GM12878 (cell line): Measurements from ENCODE around the gene SMPDL3A. TPM values are rescaled to one million over a fixed set of nuclear protein-coding genes. Genes with fewer than 3 reads are reported as not detected.

Experiments used
- ATAC-seq: fragments of 200-7000 bp; cut with Tn5 transposase; 3 replicates; pipeline ENCODE4 v1.9.1; 2020; ENCODE audit warnings: mild to moderate bottlenecking, moderate library complexity
- BruUV-seq: library from RNA; stranded (reverse); fragments of 400-500 nt; replicated peaks from 2 replicates; lab custom pipeline; 2021; lab: Mats Ljungman, UMichigan
- CTCF ChIA-PET: fragments of 300-600 bp; sonication (Branson Sonifier 250); formaldehyde crosslinking; extraction: SDS; loops from one replicate; lab custom pipeline; 2021; ENCODE audit warnings: inconsistent platforms; lab: Yijun Ruan, JAX
- POLR2A ChIA-PET: fragments of 350-600 bp; formaldehyde crosslinking; extraction: SDS; loops from one replicate; lab custom pipeline; 2021; ENCODE audit warnings: inconsistent platforms; lab: Charles Lee
- RAD21 ChIA-PET: fragments of 300-600 bp; sonication (Branson Sonifier 250); formaldehyde crosslinking; loops from one replicate; lab custom pipeline; 2023; ENCODE audit warnings: antibody characterized with exemption; ENCODE audit not compliant: unreplicated experiment; lab: Charles Lee
- SMC1A ChIA-PET: fragments of 300-600 bp; sonication (Branson Sonifier 250); formaldehyde crosslinking; loops from one replicate; lab custom pipeline; 2023; ENCODE audit not compliant: unreplicated experiment, uncharacterized antibody; lab: Charles Lee
- DNase-seq: peaks from one replicate; pipeline ENCODE4 v3.0.0-alpha.2; 2011; ENCODE audit warnings: low read depth, low spot score
- FAIRE-seq: peaks from 3 replicates; lab custom pipeline; 2011; peaks lifted over from hg19 to GRCh38; lab: Jason Lieb, UNC
- H2AFZ ChIP-seq: 2 replicates; pipeline ENCODE4 v1.6.0; 2011; ENCODE audit warnings: low read depth, low read length, control low read depth; ENCODE audit not compliant: control insufficient read depth
- H3K27ac ChIP-seq: 2 replicates; pipeline ENCODE4 v1.5.1; 2011; ENCODE audit warnings: control low read depth; ENCODE audit not compliant: control insufficient read depth, insufficient read depth
- H3K27me3 ChIP-seq, 2 experiments: replicated peaks in 1 of 2; 2 replicates each; pipeline versions ENCODE4 v1.6.0 to v1.6.1; 2011; ENCODE audit warnings: low read length in 1 of 2; ENCODE audit not compliant: control insufficient read depth in 2 of 2, insufficient read depth in 2 of 2
- H3K36me3 ChIP-seq, 2 experiments: 2 replicates each; pipeline ENCODE4 v1.5.1; 2011; ENCODE audit warnings: low read length in 1 of 2; ENCODE audit not compliant: control insufficient read depth in 2 of 2, insufficient read depth in 2 of 2
- H3K4me1 ChIP-seq: 2 replicates; pipeline ENCODE4 v1.6.1; 2011; ENCODE audit warnings: mild to moderate bottlenecking, low read length, moderate library complexity, mixed read lengths; ENCODE audit not compliant: control insufficient read depth, insufficient read depth
- H3K4me2 ChIP-seq: 2 replicates; pipeline ENCODE4 v1.6.0; 2011; ENCODE audit warnings: control low read depth; ENCODE audit not compliant: control insufficient read depth, insufficient read depth
- H3K4me3 ChIP-seq: fragments of 200-600 bp; sonication (generic); 2 replicates; pipeline ENCODE4 v1.5.1; 2016
- H3K79me2 ChIP-seq: 2 replicates; pipeline ENCODE4 v1.6.0; 2011; ENCODE audit warnings: low read length; ENCODE audit not compliant: control insufficient read depth, insufficient read depth
- H3K9ac ChIP-seq: 2 replicates; pipeline ENCODE4 v1.8.0; 2011; ENCODE audit warnings: low read length, control low read depth, mixed read lengths; ENCODE audit not compliant: control insufficient read depth, insufficient read depth
- H3K9me3 ChIP-seq: replicated peaks from 3 replicates; pipeline ENCODE4 v1.5.1; 2011; ENCODE audit warnings: mild to moderate bottlenecking, low read length; ENCODE audit not compliant: control insufficient read depth, insufficient read depth
- H4K20me1 ChIP-seq: 2 replicates; pipeline ENCODE4 v1.6.0; 2011; ENCODE audit not compliant: control insufficient read depth, insufficient read depth
- ETV6 ChIP-seq, 2 experiments: fragments of 450-650 bp in 1 of 2; IDR thresholded peaks in 1 of 2; conservative IDR thresholded peaks in 1 of 2; 2 replicates each; pipeline ENCODE4 v1.6.1; 2014; ENCODE audit warnings: antibody characterized with exemption in 1 of 2, borderline replicate concordance in 1 of 2, low read depth in 1 of 2, mild to moderate bottlenecking in 1 of 2, moderate library complexity in 1 of 2
- POLR2A ChIP-seq: IDR thresholded peaks from 2 replicates; pipeline ENCODE4 v1.6.1; 2011; ENCODE audit warnings: low read depth, mild to moderate bottlenecking, low read length
- SMAD5 ChIP-seq: IDR thresholded peaks from 2 replicates; pipeline ENCODE4 v1.6.1; 2016; ENCODE audit warnings: antibody characterized with exemption, low read depth
- SUPT20H ChIP-seq: IDR thresholded peaks from 2 replicates; pipeline ENCODE4 v1.6.1; 2011; ENCODE audit warnings: low read depth, mild to moderate bottlenecking, low read length, moderate library complexity, borderline replicate concordance; ENCODE audit not compliant: control insufficient read depth
- TBL1XR1 ChIP-seq: IDR thresholded peaks from 2 replicates; pipeline ENCODE4 v1.6.1; 2012; ENCODE audit warnings: low read depth, low read length, improper control_type of control experiment
- WGBS: methylation state at CpG from one replicate; pipeline ENCODE4 v1.1.6; 2016; ENCODE audit warnings: low lambda C conversion rate; ENCODE audit not compliant: insufficient replicate concordance, insufficient coverage; ENCODE audit errors: missing lambda C conversion rate; 5-methylcytosine and 5-hydroxymethylcytosine counted together
- in situ Hi-C: fragments of 300-500 bp; cut with MboI; formaldehyde crosslinking; loops from 9 replicates; pipeline ENCODE4 v1.14.3; 2018; ENCODE audit warnings: mixed read lengths
- intact Hi-C: fragments of 100-400 bp; cut with micrococcal nuclease; formaldehyde crosslinking; loops from one replicate; pipeline ENCODE4 v1.14.2; 2022; ENCODE audit not compliant: unreplicated experiment
- polyA plus RNA-seq, 11 experiments: library from polyadenylated mRNA; depleted of rRNA in 4 of 11; unstranded in 6 of 11; stranded (reverse) in 5 of 11; fragments of >200 nt; fragmentation: Nextera tagmentation in 4 of 11; fragmentation: Illumina TruSeq in 1 of 11; extraction: Ambion mirVana in 4 of 11; extraction: Trizol in 1 of 11; gene quantifications; 1 replicate in 1 of 11; 2 replicates in 10 of 11; pipeline versions ENCODE4 v1.2.1 to v1.2.3, GENCODE V29; 2011 to 2016; ENCODE audit warnings: inconsistent platforms in 2 of 11, missing spikeins in 2 of 11, low read depth in 1 of 11
- total RNA-seq, 4 experiments: library from RNA; depleted of rRNA in 3 of 4; stranded (reverse); fragments of >200 nt in 3 of 4; fragmentation: Illumina TruSeq in 1 of 4; extraction: Trizol in 1 of 4; gene quantifications; 2 replicates each; pipeline versions ENCODE4 v1.2.1 to v1.2.3, GENCODE V29; 2013 to 2021
- TF ChIP-seq, protein P1 (sequence below): fragments of 450-650 bp; IDR thresholded peaks from 2 replicates; pipeline ENCODE4 v1.6.1; 2017; ENCODE audit warnings: low read depth, mild to moderate bottlenecking, moderate library complexity

SMPDL3A gene
- total and polyA plus RNA-seq, 10 of the 15 experiments (the other 5 are each of a cell fraction or from before 2014, with no cell fraction given), result 0.05 to 0.91 (median 0.09) TPM; not detected in 3

- Histone ChIP-seq H3K4me3 (no peak overlapping the region), H3K9me3 (no peaks in the 10 kb centered on the region), H3K4me1 (0 out of 2 replicates have a peak, but pooled peaks cover 3% of the 10 kb centered on the region), H4K20me1 (no peaks in the 10 kb centered on the region), H3K79me2 (no peaks in the 10 kb centered on the region), H3K4me2 (no peak overlapping the region), H3K9ac (no peak overlapping the region), H3K36me3 (no peaks in the 10 kb centered on the region), H2AFZ (no peak overlapping the region), H3K27ac (no peak overlapping the region), H3K27me3 (no peaks in the 10 kb centered on the region)
- ATAC-seq (no peak), FAIRE-seq (no peak), DNase-seq (no peak)
- intact Hi-C loops (no loop called here), in situ Hi-C loops (no loop called here)
- ChIA-PET RAD21 (interaction anchor here (1.1 to 6.3 kb wide), 5 partner anchors 21 to 85 kb away, joined by 4 to 57 read pairs (median 5); partner anchors contain the start of gene SMPDL3A), POLR2A (interaction anchor here (2.4 kb wide), 1 partner anchor 36 kb away, joined by 14 read pairs; the partner anchor contains the start of gene SMPDL3A), SMC1A (interaction anchor here (0.8 to 6.0 kb wide), 13 partner anchors 10 to 85 kb away, joined by 3 to 98 read pairs (median 5); partner anchors contain the start of gene SMPDL3A), CTCF (interaction anchor here (0.6 to 6.6 kb wide), 10 partner anchors 10 to 115 kb away, joined by 3 to 67 read pairs (median 4); partner anchors contain the start of gene SMPDL3A)
- no peak for TF ChIP-seq POLR2A
- no peak for TF ChIP-seq SMAD5
- TF ChIP-seq SUPT20H, result no peak
- TF ChIP-seq ETV6 (conservative IDR thresholded peaks at IDR 0.05 in 1 of 2, IDR thresholded peaks at IDR 0.05 in 1 of 2; ENCODE audit: borderline replicate concordance in 1 of 2, low read depth in 1 of 2), result no peak
- TF ChIP-seq TBL1XR1, result no peak
- TF ChIP-seq, protein P1, sequence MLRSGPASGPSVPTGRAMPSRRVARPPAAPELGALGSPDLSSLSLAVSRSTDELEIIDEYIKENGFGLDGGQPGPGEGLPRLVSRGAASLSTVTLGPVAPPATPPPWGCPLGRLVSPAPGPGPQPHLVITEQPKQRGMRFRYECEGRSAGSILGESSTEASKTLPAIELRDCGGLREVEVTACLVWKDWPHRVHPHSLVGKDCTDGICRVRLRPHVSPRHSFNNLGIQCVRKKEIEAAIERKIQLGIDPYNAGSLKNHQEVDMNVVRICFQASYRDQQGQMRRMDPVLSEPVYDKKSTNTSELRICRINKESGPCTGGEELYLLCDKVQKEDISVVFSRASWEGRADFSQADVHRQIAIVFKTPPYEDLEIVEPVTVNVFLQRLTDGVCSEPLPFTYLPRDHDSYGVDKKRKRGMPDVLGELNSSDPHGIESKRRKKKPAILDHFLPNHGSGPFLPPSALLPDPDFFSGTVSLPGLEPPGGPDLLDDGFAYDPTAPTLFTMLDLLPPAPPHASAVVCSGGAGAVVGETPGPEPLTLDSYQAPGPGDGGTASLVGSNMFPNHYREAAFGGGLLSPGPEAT, result no peak
- no TSS peak for BruUV-seq
- WGBS, result 71% methylated on average over 5 of the region's 5 CpGs
Measured at GRCh38 chr6:122754191-122754731, 34.8 kb upstream of the SMPDL3A start.
